Measurements from ENCODE around the gene SCN7A.
"Not testable (repeated sequence)": the region's sequence is repeated elsewhere in the genome, so short reads cannot be mapped to it uniquely, and the experiment has no call there.

Gene SCN7A

DNA sequence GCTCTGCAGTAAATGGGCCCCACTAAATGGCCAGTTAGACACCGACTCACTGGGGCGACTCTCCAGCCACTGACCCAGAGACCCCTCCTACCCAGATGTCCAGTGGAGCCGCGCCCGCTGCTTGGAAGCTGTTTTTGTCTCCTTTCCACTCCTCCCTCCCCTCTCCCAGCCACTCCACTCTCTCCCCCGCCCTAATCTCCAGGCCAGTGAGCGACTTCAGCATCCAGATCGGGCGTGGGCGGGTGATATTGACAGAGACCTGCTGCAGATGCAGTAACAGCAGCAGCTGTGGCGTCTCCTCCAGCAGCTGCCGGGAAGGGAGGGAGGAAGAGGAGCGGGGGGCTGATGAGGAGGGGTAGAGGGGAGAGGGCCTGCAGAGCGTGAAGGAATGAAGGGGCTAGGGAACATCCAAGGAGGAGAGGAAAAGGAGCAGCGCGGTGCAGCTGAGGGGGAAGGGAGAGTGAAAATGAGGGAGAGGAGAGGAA is at the start of gene SCN7A:
Gene SCN7A (minus strand): TSS at position 110 of the 485 bp plus-strand sequence. CDS start 16,553 bp downstream, outside the sequence.
- peak; percentile 79 for DNase-seq

- DNase-seq, result peak; percentile 52
These were observed 45.5 kb upstream of the SCN7A start for GRCh38 chr2:166539340-166540162.

DNA sequence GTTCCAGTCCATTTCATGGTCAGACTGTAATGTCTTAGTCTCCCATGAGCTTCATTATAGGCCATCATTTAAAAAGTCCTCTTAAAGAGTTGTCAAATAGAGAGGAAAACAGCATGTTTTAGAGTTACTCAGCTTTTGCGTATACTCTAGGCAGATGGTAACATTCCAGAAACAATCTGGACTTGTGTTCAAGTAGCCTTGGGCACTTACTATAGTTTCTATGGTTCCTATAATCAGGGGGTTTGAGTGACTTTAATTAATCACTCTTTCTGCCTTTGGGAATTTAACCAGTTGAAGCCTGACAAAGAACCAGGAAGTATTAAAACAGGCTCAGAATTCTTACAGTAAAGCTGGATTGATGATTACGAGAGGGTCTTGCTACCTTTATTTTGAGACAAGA is 42.1 kb upstream of the SCN7A start:
- DNase-seq, result no peak

- DNase-seq, result no peak
These were observed 27.1 kb upstream of the SCN7A start for GRCh38 chr2:166521155-166521554.

DNA sequence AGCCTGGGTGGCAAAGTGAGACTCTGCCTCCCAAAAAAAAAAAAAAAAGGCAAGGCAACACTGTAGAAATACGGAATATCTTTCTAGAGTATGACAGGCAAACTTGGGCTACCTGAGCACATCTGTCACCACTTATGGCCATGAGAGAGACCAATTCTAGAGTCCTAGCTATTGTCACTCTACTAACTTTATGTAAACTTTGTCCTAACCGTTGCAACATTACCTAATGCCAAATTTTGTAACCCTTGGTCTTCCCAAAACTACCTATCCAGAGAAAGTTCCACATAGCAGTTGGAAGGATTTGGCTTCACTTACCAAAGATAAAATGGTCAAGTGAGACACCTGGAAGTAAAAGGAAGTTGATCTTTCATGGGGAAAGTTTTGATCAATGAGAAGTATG is 26.6 kb upstream of the SCN7A start:
- no peak for DNase-seq

GRCh38 chr2:166519391-166519962 is 25.4 kb upstream of the SCN7A start:
- DNase-seq, result no peak

DNA sequence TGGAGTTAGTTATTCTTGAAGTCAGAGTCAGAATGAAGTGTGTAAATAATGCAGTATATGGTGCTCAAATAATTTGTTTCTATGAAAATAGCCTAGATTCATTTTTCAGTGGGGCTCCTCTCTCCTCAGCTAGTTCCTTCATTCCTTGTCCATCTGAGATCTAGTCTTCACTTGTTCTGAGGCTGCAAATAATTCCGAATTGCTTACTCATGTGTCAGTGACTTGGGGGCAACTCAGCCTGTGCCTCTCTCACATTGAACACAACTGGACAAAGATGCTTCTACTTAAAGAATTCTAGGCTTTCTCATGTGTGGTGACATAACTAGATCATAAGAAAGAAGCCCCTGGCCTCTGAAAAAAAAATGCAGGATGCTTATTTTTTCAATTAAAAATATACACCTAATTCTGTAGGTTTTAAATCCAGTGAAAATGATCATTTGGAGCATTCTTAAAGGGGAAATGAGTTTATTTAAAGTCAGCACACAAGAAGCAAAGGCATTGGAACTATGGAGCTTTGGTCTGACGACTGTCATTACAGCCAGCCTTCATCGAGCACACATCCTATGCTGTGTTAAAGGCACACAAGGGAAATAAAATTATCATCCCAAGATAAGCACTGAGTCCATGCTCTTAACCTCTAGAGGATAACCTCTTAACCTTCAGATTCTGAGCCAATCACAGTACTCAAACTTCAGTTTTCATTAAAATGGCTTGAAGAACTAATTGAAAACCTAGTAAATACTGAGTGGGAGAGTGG is 24.8 kb upstream of the SCN7A start:
- DNase-seq, result no peak

DNA sequence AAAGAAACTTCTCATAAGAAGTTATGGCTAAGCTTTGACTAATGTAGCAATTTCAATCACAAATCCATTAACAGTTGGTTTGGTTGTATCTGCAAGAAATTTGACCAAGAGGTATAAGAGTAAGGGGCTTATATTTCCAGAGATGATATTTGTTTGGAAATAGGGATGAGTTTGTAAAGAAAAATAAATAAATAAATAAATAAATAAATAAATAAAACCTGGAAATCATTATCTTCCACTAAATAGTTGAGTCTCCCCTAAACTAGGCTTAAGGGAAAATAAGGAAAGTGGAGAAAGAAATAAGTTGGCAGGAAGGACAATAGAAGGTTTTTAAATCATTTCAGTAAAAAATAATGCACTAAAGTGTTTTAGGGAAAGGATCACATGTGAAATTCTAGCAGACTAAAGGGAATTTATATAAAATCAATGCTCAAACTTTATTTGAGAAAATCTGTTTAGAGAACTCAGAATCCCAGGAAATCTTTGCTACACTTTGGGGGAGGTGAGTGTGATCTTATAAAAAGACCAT is 23.5 kb upstream of the SCN7A start:
- DNase-seq, result no peak

- DNase-seq, result peak; percentile 47
These were observed 22.8 kb upstream of the SCN7A start for GRCh38 chr2:166516712-166517303.

DNA sequence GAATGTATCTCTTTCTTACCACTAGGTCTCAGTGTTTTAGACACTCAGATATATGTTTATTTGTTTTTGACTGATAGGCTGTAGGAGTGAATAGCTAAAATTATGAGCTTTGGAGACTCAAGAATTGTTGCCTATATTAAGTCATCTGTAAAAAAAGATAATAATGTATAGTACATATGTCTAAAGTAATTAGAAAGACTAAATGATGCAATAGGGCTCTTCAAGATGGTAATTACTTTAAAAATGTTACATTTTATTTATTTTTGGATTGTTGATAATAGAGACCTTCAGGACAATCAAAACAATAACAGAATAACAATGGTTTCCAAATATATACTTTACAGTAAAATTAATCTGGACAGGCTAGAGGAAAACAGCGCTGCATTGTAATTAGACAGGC is 19.9 kb upstream of the SCN7A start:
- no peak for DNase-seq

GRCh38 chr2:166499281-166499680 is 5.2 kb upstream of the SCN7A start:
- no peak for DNase-seq

DNA sequence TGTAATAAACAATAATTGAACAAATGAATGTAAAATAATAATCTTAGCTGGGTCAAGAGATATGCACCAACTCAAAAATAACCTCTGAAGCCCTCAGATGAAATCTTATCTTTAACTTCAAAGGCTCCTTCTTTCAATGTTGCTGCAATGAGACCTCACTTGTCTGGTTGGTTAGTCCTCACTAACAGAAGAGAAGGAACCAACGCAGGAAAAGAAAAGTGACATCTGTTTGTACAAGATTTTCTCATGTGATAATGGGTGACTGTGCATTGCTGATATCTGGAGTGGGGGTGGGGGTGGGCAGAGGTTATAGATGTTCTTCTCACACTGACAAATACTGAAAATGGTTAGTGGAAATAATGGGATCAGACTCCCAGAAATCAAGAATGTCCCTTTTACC is 2.6 kb downstream of the SCN7A start:
- DNase-seq, result no peak

GRCh38 chr2:166487171-166487570 is 6.9 kb downstream of the SCN7A start:
- no peak for DNase-seq

GRCh38 chr2:166485558-166486178 is 8.4 kb downstream of the SCN7A start:
- no peak for DNase-seq

- no peak for DNase-seq
These were observed 21.7 kb downstream of the SCN7A start for GRCh38 chr2:166472332-166472731.

DNA sequence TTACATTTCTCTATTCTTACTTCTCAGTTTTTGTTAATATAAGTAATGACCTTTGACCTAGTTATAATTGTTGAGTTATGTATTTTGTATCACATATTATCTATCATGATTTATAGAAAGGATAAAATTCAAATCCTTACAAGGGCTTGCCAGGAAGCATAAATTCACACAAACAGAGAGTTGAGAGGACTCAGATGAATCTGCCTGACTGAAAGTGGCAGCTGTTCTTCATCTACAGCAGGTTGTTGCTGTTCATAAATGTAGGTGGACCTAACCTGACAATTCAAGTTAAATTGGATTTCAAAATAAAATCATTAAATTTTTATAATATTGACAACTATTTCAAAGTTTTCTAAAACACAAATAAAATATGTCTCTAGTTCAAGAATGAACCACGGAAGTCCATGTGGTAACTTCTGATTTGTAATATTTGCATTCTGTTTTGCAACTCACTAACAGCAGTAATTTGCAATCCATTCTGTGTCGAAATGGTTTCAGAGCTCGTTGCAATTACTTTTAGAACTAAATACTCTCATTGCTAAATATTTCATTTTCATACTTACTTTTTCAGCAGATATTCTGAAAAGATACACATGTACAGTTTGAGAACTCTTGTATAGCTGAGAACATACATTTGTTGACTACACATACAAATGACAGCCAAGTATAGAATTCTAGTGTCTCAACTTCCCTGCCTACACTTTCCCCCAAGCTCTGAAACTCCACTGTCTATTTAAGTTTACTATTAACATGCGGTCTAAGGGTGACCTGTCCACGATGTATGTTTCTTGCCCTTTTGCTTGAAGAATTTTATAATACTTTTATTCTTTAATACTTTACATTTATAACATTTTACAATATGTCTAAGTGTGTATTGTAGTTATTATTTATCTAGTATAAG is 25.7 kb downstream of the SCN7A start:
- no peak for DNase-seq

DNA sequence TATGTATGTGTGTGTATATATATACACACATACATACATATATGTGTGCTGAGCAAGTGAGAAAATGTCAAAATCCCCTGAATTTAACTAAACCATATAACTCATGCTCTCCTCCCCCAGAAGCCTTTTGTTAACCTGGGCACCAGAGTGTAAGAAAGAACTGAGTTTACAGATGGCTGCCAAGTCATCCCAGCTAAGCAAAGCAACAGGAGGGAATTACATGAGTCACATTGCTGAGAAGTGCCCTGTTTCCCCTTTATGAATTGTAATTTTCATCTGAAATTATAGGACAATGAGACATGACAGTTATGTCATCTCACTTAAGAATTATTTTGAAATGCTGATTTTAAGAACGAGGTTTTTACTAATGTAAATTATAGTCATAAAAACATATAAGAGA is 29.9 kb downstream of the SCN7A start:
- DNase-seq, result no peak

GRCh38 chr2:166463640-166464039 is 30.4 kb downstream of the SCN7A start:
- no peak for DNase-seq

- DNase-seq, result no peak
These were observed 35.4 kb downstream of the SCN7A start for GRCh38 chr2:166458674-166459073.

DNA sequence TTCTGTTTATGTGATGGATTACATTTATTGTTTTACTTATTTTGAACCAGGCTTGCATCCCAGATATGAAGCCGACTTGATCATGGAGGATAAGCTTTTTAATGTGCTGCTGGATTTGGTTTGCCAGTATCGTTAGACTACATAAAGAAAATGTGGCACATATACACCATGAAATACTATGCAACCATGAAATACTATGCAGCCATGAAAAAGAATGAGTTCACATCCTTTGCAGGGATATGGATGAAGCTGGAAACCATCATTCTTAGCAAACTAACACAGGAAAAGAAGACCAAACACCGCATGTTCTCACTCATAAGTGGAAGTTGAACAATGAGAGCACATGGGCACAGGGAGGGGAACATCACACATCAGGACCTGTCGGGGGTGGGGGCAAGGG is 38.2 kb downstream of the SCN7A start:
- DNase-seq, result not testable (repeated sequence)

GRCh38 chr2:166454006-166454595 is 39.9 kb downstream of the SCN7A start:
- no peak for DNase-seq
